ENCODE measurements around the gene SMCR8. TPM values are rescaled to one million over a fixed set of nuclear protein-coding genes. Genes with fewer than 3 reads are reported as not detected.
"Not testable (repeated sequence)": the region's sequence is repeated elsewhere in the genome, so short reads cannot be mapped to it uniquely, and the experiment has no call there.

SMCR8 gene
- total RNA-seq, 1 donor from 2014 or later, result 21.9 TPM

- DNase-seq (ENCODE audit: extremely low read depth, low read depth, low spot score), result no peak
Observed at GRCh38 chr17:18318117-18318516, 3.0 kb downstream of the SMCR8 start.

DNA sequence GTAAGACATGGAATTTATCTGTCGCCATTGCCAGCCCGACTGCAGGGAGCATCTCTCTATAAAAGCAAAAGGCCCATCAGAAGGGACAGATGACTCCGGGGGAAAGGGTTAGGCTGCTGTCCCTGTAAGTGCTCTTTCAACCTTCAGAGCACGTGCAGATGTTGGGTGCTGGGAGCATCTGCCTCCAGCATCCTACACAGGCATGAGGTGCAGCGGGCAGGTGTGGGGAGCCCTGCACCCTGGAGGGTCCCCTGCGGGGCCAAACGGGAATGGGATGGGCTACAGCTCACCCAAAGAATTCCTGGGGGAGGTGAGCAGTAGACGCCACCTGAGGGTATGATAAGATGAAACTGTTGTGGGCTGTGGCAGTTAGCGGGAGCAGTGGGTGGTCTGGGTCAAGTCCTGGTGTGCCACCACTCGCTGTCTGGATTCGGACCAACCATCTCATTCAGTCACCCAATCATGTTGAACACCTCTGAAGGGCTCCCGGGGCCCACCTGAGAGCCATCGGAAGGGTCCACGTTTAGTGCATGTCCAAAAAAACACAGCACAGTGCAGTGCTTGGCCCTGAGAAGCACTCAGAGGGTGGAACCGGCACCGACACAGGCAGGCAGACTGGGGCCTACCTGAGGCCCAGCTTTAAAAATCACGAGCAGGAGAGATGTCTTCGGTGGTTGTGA is 3.8 kb downstream of the SMCR8 start:
- no peak for DNase-seq (ENCODE audit: extremely low read depth, low read depth, low spot score)

DNA sequence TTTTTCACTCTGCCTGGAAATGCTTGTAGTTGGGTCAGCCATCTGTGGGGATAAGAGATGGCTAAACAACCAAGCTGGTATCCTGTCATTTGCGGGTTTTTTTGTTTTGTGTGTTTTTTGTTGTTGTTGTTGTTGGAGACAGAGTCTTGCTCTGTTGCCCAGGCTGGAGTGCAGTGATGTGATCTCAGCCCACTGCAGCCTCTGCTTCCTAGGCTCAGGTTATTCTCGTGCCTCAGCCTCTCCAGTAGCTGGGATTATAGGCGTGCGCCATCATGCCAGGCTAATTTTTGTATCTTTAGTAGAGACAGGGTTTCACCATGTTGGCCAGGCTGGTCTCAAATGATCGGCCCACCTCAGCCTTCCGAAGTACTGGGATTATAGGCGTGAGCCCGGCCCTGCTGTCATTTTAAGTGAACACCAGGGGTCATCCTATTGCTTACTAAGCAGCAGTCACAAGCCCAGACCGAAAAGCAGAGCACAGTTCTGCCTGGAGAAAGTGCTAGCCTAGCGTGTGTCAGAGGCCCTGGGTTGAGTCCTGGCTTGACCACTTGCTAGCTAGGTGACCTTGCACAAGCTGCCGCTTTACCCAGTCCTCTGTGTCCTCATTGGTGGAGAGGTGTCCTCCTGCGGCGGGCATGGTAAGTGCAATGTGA is 4.6 kb downstream of the SMCR8 start:
- DNase-seq (ENCODE audit: extremely low read depth, low read depth, low spot score), result no peak

DNA sequence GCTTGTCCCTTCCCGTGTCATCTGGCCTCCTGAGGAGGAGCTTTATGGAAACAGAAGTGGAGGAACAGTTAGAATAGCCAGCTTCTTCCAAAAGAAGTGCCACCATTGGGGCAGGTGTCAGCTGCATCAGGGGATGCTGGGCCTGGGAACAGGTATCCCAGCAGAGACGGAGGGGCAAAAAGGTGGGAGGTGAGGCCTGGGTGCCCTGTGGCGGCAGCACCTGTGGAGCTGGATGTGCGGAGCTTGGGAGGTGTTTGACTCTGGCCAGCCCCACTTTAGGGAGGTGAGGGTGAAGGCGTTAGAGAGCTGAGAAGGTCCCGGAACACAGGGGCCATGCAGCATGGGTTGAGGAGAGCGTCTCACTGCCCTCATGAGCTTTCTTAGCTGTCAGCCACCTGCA is 5.2 kb downstream of the SMCR8 start:
- DNase-seq (ENCODE audit: extremely low read depth, low read depth, low spot score), result no peak

- DNase-seq (ENCODE audit: extremely low read depth, low read depth, low spot score), result no peak
Observed at GRCh38 chr17:18321309-18321708, 6.2 kb downstream of the SMCR8 start.

GRCh38 chr17:18322522-18322921 is 7.4 kb downstream of the SMCR8 start:
- no peak for DNase-seq (ENCODE audit: extremely low read depth, low read depth, low spot score)

GRCh38 chr17:18323007-18323406 is 7.9 kb downstream of the SMCR8 start:
- DNase-seq (ENCODE audit: extremely low read depth, low read depth, low spot score), result no peak

GRCh38 chr17:18323507-18324139 is 8.5 kb downstream of the SMCR8 start:
- DNase-seq (ENCODE audit: extremely low read depth, low read depth, low spot score), result no peak

DNA sequence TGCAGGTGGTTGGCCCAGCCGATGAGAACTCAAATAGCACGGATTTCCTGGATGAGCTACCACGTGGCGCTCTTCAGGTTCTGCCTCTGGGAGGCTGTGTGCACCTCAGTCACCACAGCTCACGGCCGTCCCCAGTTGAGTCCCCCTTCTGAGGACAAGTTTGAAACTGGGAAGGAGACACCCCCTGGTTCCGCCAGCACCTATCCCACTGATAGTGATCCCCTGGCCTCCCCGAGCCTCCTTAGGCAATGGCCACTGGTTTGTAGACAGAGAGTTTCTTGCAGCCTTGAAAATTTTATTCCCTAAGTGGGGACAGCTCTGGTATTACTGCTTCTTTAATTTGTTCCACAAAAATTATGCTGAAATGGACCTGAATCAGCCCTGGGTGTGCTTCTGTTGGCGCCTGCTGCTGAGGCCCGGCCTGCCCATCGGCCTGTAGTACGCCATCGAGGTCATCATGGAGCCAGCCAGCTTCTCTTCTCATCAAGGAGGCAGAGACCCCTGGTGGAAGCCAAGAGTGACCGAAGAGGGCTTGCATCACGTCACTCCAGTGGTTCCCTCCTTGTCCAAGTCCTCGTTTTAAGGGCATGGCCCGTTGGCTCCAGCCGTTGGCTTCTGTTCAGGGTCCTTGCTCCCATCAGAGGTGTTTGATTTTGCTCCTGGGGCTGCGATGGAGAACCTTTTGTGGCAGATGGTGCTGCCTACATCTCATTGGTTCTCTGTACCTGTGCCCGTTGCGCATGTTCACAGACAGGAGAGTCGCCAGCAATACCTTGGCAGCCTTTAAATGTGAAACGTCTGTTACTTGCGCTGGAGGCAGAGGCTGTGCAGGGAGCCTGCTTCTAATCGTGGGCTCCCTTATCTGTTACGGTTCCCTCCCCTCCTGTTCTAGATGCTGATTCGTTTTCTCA is 9.3 kb downstream of the SMCR8 start:
- no peak for DNase-seq (ENCODE audit: extremely low read depth, low read depth, low spot score)

- no peak for DNase-seq (ENCODE audit: extremely low read depth, low read depth, low spot score)
Observed at GRCh38 chr17:18326039-18326438, 10.9 kb downstream of the SMCR8 start.

DNA sequence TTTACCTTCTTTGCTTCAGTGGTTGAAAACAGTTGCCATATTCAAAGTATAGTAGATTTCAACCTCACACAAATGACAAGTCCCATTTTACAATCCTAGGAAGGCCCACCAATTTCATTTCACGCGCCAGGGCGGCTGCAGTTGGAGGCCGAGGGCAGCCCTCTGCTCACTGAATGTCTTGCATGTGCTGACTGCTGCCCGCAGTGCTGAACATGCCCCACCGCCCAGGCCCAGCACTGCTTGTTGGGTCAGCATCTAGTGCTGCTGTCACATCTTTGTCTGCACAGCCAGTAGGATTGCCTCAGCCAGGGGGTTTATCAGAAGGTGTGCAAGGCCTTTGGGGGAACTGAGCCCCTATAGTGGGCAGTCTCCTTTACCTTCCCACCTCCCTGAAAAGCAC is 11.5 kb downstream of the SMCR8 start:
- no peak for DNase-seq (ENCODE audit: extremely low read depth, low read depth, low spot score)

GRCh38 chr17:18327093-18327492 is 12.0 kb downstream of the SMCR8 start:
- no peak for DNase-seq (ENCODE audit: extremely low read depth, low read depth, low spot score)

GRCh38 chr17:18327556-18327955 is 12.5 kb downstream of the SMCR8 start:
- no peak for DNase-seq (ENCODE audit: extremely low read depth, low read depth, low spot score)

DNA sequence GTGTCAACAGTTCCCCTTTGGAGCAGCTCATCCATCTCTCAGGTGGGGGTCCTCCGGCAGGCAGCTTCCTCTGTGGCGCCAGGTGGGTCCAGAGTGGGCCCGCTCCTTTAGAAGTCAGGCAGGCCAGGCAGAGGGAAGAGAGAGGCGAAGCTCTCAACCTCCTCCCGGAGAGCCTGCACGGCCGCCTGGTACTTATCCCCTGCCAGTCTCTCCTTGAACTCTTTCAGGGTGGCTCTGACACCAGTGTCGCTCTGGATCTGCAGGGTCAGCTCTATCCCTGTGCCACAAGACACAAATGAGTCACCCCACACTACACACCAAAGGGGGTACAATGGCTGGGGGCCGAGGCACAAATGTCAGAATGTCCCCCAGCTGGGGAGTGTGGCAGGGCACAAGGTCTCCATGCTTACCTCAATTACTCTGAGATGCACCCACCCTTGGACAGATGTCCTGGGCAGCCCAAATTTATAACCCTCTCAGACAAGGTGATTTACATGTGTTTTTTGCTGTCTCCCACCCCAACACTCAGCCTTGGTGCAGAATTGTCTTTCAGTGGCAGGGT is 13.6 kb downstream of the SMCR8 start:
- no peak for DNase-seq (ENCODE audit: extremely low read depth, low read depth, low spot score)

DNA sequence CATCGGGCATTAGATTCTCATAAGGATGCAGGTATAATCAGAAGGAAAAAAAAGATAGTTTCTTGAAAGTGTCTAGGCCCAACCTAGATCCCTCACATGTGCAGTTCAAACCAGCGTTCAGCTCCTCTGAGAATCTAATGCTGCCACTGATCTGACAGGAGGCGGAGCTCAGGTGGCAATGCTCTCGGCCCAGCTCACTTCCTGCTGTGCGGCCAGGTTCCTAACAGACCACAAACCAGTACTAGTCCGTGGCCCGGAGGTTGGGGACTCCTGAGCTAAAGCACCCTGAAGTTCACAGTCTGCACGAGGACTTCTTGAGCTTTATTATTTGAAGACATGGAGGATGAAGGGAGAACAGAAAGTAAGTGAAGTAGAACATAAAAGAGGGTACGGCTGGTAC is 16.8 kb downstream of the SMCR8 start:
- DNase-seq (ENCODE audit: extremely low read depth, low read depth, low spot score), result no peak

- DNase-seq (ENCODE audit: extremely low read depth, low read depth, low spot score), result no peak
Observed at GRCh38 chr17:18332909-18333489, 17.9 kb downstream of the SMCR8 start.

- DNase-seq (ENCODE audit: extremely low read depth, low read depth, low spot score), result not testable (repeated sequence)
Observed at GRCh38 chr17:18338158-18338557, 23.1 kb downstream of the SMCR8 start.

- no peak for DNase-seq (ENCODE audit: extremely low read depth, low read depth, low spot score)
Observed at GRCh38 chr17:18339933-18340332, 24.8 kb downstream of the SMCR8 start.

- no peak for DNase-seq (ENCODE audit: extremely low read depth, low read depth, low spot score)
Observed at GRCh38 chr17:18344021-18344420, 28.9 kb downstream of the SMCR8 start.

DNA sequence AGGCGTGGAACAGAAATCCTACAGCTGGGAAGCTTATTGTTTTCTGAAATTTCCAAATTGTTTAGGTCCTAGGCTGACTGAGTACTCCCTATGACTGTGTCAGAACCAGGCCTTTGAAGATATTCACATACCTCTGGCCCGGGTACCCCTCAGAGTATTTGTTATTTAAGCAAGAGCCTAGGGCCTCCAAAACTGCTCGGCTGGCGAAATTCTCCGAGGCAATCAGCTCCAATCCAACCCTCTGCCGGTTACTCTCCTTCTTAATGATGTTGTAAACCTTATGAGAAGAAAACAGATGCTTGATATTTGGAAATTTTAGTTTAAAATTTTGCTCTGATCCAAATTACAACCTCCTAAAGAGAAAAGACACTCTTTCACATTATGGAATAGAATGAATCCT is 38.4 kb downstream of the SMCR8 start:
- DNase-seq (ENCODE audit: extremely low read depth, low read depth, low spot score), result no peak
